ENCODE data around the gene PPFIA1. TPM values are rescaled to one million over a fixed set of nuclear protein-coding genes. Genes with fewer than 3 reads are reported as not detected.
"Not testable (repeated sequence)": the region's sequence is repeated elsewhere in the genome, so short reads cannot be mapped to it uniquely, and the experiment has no call there.

PPFIA1 gene
- total RNA-seq, 6 donors from 2014 or later, result 53.7 to 164 (median 83.3) TPM

DNA sequence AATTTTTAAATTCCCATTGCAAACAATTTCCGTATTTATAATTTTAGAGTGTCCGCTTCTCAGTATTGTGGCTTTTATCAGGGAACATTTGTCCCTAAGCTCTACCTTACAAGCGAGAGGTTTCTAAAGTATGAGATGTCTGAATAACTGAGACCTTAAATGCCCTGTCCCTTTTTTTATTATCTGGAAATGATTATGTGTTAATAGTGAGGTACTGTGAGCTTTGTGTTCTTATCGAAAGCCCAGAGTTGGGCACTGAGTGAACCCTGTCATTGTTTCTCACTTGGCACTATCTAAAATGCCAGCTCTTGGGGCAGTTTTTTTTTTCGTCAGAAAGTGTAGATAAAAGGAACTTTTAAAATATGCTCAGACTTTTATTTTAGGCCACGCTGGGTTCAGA is 137.3 kb downstream of the PPFIA1 start:
- Histone ChIP-seq H3K27ac (no peak overlapping the region), H3K36me3 (peaks cover 27 to 75% (median 60%) of the 10 kb centered on the region in 4 donors), H3K9me3 (no peaks in the 10 kb centered on the region), H3K4me1 (peaks cover 0 to under 1% (median 0%) of the 10 kb centered on the region in 4 donors), H3K27me3 (no peaks in the 10 kb centered on the region), H3K4me3 (no peak overlapping the region)
- WGBS, 2 donors, result 91 to 94% methylated on average over 6 of the region's 6 CpGs
- TF ChIP-seq EP300 (IDR thresholded peaks at IDR 0.05) (no peak), CTCF (IDR thresholded peaks at IDR 0.05) (no peak), POLR2AphosphoS5 (IDR thresholded peaks at IDR 0.05) (no peak), POLR2A (IDR thresholded peaks at IDR 0.05) (no peak)
- ATAC-seq (ENCODE audit: low FRiP score in 2 of 2), result no peak
- no peak for DNase-seq

DNA sequence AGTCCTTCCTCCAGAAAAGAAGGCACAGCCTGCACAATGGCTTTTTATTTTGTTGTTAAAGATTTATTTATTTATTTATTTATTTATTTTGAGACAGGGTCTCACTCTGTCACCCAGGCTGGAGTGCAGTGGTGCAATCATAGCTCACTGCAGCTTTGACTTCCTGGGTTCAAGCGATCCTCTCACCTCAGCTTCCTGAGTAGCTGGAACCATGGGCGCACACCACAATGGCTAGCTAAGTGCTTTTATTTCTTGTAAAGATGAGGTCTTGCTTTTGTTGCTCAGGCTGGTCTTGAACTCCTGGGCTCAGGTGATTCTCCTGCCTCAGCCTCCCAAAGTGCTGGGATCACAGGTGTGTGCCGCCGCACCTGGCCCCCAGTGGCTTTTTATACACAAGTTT is 137.8 kb downstream of the PPFIA1 start:
- ATAC-seq (ENCODE audit: low FRiP score in 2 of 2); DNase-seq; H3K9me3 ChIP-seq; H3K4me1 ChIP-seq; H3K27me3 ChIP-seq; H3K4me3 ChIP-seq; H3K27ac ChIP-seq: not testable (repeated sequence)
- peaks cover 27 to 80% (median 65%) of the 10 kb centered on the region in 4 donors for H3K36me3 ChIP-seq
- WGBS, 2 donors, result 88 to 89% methylated on average over 4 of the region's 4 CpGs

DNA sequence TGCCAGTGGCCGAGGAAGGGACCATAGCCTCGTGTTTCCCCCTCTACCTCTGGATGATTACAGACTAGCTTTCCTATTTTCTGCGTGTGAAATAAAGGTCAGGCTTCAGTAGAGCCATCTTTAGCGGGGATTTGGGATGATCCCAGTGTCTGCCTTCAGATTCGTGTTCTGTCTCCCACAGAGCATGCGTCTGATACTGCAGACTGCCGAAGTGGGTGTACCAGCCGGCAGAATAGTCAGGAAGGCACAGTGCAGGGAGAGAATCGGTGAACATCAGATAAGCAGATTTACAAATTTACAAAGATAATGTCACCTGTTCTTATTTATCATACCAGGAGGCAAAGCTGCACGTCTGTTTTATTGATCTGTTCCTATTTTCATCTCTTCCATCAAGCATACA is 138.9 kb downstream of the PPFIA1 start:
- 89 to 94% methylated on average over 10 of the region's 10 CpGs for WGBS, 2 donors
- Histone ChIP-seq H3K36me3 (peaks cover 27 to 90% (median 74%) of the 10 kb centered on the region in 4 donors), H3K27ac (no peak overlapping the region), H3K27me3 (no peaks in the 10 kb centered on the region), H3K9me3 (no peaks in the 10 kb centered on the region), H3K4me1 (no peaks in the 10 kb centered on the region), H3K4me3 (no peak overlapping the region)
- TF ChIP-seq POLR2A (IDR thresholded peaks at IDR 0.05) (no peak), POLR2AphosphoS5 (IDR thresholded peaks at IDR 0.05) (no peak), CTCF (IDR thresholded peaks at IDR 0.05) (no peak), EP300 (IDR thresholded peaks at IDR 0.05) (no peak)
- DNase-seq (no peak), ATAC-seq (ENCODE audit: low FRiP score in 2 of 2) (no peak)

DNA sequence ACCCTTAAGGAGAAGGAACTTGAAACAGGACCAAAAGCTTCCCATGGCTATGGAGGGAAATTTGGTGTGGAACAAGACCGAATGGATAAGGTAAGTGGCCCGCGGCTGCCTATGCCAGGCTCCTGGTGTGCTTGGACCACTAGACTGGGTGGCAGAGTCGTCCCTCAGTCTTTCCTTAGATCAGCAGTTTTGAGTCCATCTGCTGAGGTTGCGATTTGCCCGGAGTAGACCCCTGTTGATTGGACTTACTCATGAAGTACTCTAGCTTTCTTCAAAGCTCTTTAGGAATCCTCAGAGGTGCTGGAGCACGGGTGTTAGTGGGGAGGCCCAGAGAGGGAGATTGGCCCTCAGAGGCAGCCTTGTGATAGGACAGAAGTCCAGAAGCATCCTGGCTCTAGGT is 139.4 kb downstream of the PPFIA1 start:
- no peak overlapping the region for H3K4me3 ChIP-seq
- no peak for ATAC-seq (ENCODE audit: low FRiP score in 2 of 2)
- DNase-seq, result no peak
- no peak overlapping the region for H3K27ac ChIP-seq
- TF ChIP-seq POLR2AphosphoS5 (IDR thresholded peaks at IDR 0.05) (no peak), POLR2A (IDR thresholded peaks at IDR 0.05) (no peak), EP300 (IDR thresholded peaks at IDR 0.05) (no peak)
- no peaks in the 10 kb centered on the region for H3K9me3 ChIP-seq
- H3K4me1 ChIP-seq, result no peaks in the 10 kb centered on the region
- H3K27me3 ChIP-seq, result no peaks in the 10 kb centered on the region
- 91 to 94% methylated on average over 7 of the region's 7 CpGs for WGBS, 2 donors
- H3K36me3 ChIP-seq, result peaks cover 27 to 94% (median 79%) of the 10 kb centered on the region in 4 donors

- WGBS, 2 donors, result 80 to 88% methylated on average over 21 to 29 of the region's 29 CpGs
- TF ChIP-seq CTCF (IDR thresholded peaks at IDR 0.05) (no peak), POLR2A (IDR thresholded peaks at IDR 0.05) (no peak), POLR2AphosphoS5 (IDR thresholded peaks at IDR 0.05) (no peak), EP300 (IDR thresholded peaks at IDR 0.05) (no peak)
Observed at GRCh38 chr11:70410276-70411205, 140.1 kb downstream of the PPFIA1 start.

More at GRCh38 chr11:70410276-70411205, 140.1 kb downstream of the PPFIA1 start:
- Histone ChIP-seq H3K4me1 (no peaks in the 10 kb centered on the region), H3K27ac (no peak overlapping the region), H3K9me3 (no peaks in the 10 kb centered on the region), H3K4me3 (no peak overlapping the region), H3K27me3 (no peaks in the 10 kb centered on the region), H3K36me3 (peaks cover 31 to 96% (median 83%) of the 10 kb centered on the region in 4 donors)
- ATAC-seq (ENCODE audit: low FRiP score in 2 of 2) (no peak), DNase-seq (no peak)

All from upper lobe of left lung (tissue), 6 donors.